22Rv1 (cell line): ENCODE results near the gene SGSH.

Source experiments
- ZFX ChIP-seq: fragments of 450-650 bp; IDR thresholded peaks from 2 replicates; pipeline ENCODE4 v1.6.1; 2017; ENCODE audit warnings: antibody characterized with exemption, borderline replicate concordance
- TF ChIP-seq, protein P1 (sequence below): fragments of 450-650 bp; IDR thresholded peaks from 2 replicates; pipeline ENCODE4 v1.5.1; 2017; ENCODE audit warnings: mild to moderate bottlenecking

DNA sequence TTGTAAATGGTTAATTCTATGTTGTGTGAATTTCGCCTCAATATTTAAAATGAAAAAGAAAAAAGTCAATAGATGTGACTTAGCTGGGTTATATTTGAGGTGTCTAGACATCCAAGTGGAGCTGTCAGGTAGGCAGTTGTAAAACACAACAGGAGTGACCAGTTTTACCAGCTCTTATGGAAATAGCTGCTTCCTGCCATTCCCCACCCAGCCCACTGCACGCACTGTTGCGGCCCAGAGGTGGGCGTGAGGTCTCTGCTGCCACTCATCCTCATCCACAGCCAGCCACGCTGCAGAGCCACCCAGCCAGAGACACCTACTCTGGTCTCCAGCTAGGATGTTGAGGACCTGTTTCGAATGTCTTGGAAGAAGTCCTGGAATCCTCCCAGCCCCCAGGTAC lies 53.7 kb downstream of the SGSH start:
- TF ChIP-seq, protein P1, sequence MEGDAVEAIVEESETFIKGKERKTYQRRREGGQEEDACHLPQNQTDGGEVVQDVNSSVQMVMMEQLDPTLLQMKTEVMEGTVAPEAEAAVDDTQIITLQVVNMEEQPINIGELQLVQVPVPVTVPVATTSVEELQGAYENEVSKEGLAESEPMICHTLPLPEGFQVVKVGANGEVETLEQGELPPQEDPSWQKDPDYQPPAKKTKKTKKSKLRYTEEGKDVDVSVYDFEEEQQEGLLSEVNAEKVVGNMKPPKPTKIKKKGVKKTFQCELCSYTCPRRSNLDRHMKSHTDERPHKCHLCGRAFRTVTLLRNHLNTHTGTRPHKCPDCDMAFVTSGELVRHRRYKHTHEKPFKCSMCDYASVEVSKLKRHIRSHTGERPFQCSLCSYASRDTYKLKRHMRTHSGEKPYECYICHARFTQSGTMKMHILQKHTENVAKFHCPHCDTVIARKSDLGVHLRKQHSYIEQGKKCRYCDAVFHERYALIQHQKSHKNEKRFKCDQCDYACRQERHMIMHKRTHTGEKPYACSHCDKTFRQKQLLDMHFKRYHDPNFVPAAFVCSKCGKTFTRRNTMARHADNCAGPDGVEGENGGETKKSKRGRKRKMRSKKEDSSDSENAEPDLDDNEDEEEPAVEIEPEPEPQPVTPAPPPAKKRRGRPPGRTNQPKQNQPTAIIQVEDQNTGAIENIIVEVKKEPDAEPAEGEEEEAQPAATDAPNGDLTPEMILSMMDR, result no peak
- TF ChIP-seq ZFX, result no peak
